ENCODE data around the gene SEC23A. TPM values are rescaled to one million over a fixed set of nuclear protein-coding genes. Genes with fewer than 3 reads are reported as not detected.
A peak's percentile ranks its signal among the peaks of the same experiment; 100 is the strongest.

The SEC23A gene
- total RNA-seq, 1 experiment from 2014 or later, result 62.9 TPM

DNA sequence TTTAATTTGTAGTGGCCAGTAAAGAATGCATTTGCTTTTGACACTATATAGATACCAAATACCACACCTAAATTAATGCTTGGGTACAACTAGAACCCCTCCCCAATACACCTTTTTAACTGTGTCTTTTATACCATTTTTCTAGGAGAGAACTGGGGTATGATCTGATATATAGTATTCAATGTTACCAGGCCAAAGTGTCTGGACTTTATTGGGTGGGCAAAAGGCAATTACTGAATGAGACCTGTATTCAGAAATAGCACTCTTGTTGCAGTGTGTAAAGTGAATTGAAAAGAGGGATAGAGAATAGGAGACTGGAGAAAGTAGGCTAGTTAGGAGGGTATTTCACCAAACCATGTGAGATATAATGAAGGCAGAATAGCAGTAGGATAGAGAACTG lies 74.4 kb downstream of the SEC23A start (continued):
- TF ChIP-seq, protein P1, sequence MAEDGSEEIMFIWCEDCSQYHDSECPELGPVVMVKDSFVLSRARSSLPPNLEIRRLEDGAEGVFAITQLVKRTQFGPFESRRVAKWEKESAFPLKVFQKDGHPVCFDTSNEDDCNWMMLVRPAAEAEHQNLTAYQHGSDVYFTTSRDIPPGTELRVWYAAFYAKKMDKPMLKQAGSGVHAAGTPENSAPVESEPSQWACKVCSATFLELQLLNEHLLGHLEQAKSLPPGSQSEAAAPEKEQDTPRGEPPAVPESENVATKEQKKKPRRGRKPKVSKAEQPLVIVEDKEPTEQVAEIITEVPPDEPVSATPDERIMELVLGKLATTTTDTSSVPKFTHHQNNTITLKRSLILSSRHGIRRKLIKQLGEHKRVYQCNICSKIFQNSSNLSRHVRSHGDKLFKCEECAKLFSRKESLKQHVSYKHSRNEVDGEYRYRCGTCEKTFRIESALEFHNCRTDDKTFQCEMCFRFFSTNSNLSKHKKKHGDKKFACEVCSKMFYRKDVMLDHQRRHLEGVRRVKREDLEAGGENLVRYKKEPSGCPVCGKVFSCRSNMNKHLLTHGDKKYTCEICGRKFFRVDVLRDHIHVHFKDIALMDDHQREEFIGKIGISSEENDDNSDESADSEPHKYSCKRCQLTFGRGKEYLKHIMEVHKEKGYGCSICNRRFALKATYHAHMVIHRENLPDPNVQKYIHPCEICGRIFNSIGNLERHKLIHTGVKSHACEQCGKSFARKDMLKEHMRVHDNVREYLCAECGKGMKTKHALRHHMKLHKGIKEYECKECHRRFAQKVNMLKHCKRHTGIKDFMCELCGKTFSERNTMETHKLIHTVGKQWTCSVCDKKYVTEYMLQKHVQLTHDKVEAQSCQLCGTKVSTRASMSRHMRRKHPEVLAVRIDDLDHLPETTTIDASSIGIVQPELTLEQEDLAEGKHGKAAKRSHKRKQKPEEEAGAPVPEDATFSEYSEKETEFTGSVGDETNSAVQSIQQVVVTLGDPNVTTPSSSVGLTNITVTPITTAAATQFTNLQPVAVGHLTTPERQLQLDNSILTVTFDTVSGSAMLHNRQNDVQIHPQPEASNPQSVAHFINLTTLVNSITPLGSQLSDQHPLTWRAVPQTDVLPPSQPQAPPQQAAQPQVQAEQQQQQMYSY (CRISPR knock-in tag; IDR thresholded peaks at IDR 0.05), result no peak
- no peak for TF ChIP-seq HMGA2 (CRISPR knock-in tag; IDR thresholded peaks at IDR 0.05)
- TF ChIP-seq, protein P2, sequence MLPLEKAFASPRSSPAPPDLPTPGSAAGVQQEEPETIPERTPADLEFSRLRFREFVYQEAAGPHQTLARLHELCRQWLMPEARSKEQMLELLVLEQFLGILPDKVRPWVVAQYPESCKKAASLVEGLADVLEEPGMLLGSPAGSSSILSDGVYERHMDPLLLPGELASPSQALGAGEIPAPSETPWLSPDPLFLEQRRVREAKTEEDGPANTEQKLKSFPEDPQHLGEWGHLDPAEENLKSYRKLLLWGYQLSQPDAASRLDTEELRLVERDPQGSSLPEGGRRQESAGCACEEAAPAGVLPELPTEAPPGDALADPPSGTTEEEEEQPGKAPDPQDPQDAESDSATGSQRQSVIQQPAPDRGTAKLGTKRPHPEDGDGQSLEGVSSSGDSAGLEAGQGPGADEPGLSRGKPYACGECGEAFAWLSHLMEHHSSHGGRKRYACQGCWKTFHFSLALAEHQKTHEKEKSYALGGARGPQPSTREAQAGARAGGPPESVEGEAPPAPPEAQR (CRISPR knock-in tag; IDR thresholded peaks at IDR 0.05), result no peak

DNA sequence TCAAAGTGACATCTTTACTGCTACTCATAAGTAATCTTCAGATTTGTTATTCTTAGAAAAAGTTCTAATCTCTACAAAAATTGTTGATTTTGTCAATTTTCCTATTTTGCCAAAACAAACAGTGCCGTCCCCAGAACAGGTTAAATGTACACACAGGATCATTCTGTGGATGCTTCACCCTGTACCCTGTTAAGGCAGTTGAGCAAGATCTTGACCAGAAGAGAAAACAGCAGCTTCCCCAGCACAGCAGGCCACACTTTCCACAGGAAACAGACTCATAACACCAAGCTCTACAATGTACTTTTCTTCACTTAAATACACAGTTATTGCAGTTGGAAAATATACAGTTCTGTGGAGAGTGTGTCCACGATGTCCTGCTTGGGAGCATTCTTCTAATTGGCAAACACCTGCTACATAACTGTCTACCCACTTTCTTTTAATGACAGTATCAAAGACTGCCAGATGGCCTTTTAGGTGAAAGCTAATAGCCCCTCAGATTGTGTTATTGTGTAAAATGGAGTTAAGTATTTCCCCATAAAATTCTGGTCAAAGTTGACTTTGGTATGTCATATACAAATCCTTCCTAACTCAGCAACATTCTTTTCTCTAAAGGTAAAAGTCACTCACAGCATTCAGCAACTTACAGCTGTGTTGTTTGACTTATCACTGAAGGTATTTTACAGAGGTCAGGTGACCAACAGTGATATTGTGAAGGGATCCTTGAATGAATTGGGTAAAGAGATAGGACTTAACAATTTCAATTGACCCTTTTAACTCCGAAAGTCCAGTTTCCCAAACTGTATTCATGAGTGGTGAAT lies 77.0 kb downstream of the SEC23A start:
- ChIA-PET POLR2A (no interaction called here), CTCF (interaction anchor here (1.8 to 2.1 kb wide), 2 partner anchors 9 to 11 kb away, joined by 5 to 9 read pairs; no protein-coding TSS in a partner anchor)
- DNase-seq (ENCODE audit: low spot score) (no peak), ATAC-seq (no peak)
- H3K4me1 Mint-ChIP-seq, result no peaks in the 10 kb centered on the region
- no peaks in the 10 kb centered on the region for H3K9me3 Mint-ChIP-seq
- TF ChIP-seq GABPB1 (CRISPR knock-in tag; IDR thresholded peaks at IDR 0.05) (peak; percentile 66; the same call in 1 of the 2 replicates), FOXP1 (CRISPR knock-in tag; IDR thresholded peaks at IDR 0.05; ENCODE audit: borderline replicate concordance) (no peak)
- no peak overlapping the region; the same call in 1 of the 2 replicates for H3K27ac Mint-ChIP-seq
- peaks cover 12% of the 10 kb centered on the region for H3K36me3 Mint-ChIP-seq
- H3K27me3 Mint-ChIP-seq (ENCODE audit: low read depth), result no peaks in the 10 kb centered on the region
- no peak overlapping the region for H3K4me3 Mint-ChIP-seq

DNA sequence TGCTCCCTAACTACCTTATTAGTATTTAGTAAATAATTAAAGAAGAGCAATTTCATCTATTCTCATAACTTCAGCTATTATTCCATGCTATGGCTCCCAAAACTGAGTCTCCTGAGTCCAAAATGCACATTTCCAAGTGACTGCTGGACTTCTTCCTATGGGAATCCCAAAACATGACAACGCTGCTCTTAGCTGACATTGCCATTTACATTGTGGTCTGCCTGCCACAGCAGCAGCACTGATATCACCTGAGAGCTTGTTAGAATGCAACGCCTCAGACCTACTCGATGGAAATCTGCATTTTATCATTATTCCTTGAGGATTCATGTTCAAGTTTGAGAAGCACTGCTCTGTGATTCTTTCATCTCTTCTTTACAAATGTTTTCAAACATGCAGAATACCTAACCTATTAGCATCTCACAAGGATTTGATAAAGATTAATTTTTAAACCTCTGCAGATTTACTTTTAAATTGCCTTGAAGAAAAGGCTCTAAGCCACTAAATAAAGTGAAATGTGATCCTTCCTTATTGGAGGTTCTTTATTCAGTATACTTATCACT lies 77.7 kb downstream of the SEC23A start:
- H3K4me1 Mint-ChIP-seq, result no peaks in the 10 kb centered on the region
- H3K36me3 Mint-ChIP-seq, result peaks cover 6% of the 10 kb centered on the region
- no peaks in the 10 kb centered on the region for H3K27me3 Mint-ChIP-seq (ENCODE audit: low read depth)
- ATAC-seq, result no peak
- no peak for DNase-seq (ENCODE audit: low spot score)
- CTCF ChIA-PET, result interaction anchor here (1.8 to 2.1 kb wide), 2 partner anchors 9 to 10 kb away, joined by 5 to 9 read pairs; no protein-coding TSS in a partner anchor
- H3K9me3 Mint-ChIP-seq, result no peaks in the 10 kb centered on the region
- TF ChIP-seq, protein P3, sequence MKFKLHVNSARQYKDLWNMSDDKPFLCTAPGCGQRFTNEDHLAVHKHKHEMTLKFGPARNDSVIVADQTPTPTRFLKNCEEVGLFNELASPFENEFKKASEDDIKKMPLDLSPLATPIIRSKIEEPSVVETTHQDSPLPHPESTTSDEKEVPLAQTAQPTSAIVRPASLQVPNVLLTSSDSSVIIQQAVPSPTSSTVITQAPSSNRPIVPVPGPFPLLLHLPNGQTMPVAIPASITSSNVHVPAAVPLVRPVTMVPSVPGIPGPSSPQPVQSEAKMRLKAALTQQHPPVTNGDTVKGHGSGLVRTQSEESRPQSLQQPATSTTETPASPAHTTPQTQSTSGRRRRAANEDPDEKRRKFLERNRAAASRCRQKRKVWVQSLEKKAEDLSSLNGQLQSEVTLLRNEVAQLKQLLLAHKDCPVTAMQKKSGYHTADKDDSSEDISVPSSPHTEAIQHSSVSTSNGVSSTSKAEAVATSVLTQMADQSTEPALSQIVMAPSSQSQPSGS (CRISPR knock-in tag; IDR thresholded peaks at IDR 0.05; ENCODE audit: borderline replicate concordance, low read depth), result no peak
- TF ChIP-seq CREB1 (CRISPR knock-in tag; IDR thresholded peaks at IDR 0.05) (no peak), FOXP1 (CRISPR knock-in tag; IDR thresholded peaks at IDR 0.05; ENCODE audit: borderline replicate concordance) (no peak)
- TF ChIP-seq, protein P4, sequence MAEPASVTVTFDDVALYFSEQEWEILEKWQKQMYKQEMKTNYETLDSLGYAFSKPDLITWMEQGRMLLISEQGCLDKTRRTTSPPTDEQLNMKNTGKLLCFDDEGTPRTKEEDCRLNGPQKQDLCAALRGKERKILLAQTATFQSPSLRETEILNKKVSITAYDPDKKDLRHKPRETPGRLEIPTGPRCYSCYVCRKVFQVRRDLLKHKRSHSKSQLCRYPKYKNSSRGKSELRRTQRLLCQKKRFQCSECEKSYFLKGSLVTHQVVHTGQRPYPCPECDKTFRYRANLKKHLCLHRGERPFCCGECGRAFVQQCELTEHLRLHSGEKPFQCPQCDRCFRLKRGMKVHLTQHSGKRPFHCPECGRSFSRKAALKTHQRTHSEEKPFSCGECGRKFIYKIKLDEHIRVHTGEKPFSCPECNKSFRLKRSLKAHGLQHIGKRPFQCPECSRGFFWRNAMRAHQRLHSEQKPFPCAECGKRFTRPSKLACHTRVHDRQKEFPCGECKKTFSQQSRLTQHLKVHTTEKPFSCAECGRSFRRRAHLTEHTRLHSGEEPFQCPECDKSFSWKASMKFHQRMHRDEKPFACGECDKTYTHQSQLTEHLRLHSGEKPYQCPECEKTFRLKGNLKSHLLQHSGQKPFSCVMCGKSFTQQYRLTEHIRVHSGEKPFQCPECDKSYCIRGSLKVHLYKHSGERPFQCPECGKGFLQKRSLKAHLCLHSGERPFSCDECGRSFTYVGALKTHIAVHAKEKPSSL (CRISPR knock-in tag; conservative IDR thresholded peaks at IDR 0.05), result no peak
- TF ChIP-seq, protein P5, sequence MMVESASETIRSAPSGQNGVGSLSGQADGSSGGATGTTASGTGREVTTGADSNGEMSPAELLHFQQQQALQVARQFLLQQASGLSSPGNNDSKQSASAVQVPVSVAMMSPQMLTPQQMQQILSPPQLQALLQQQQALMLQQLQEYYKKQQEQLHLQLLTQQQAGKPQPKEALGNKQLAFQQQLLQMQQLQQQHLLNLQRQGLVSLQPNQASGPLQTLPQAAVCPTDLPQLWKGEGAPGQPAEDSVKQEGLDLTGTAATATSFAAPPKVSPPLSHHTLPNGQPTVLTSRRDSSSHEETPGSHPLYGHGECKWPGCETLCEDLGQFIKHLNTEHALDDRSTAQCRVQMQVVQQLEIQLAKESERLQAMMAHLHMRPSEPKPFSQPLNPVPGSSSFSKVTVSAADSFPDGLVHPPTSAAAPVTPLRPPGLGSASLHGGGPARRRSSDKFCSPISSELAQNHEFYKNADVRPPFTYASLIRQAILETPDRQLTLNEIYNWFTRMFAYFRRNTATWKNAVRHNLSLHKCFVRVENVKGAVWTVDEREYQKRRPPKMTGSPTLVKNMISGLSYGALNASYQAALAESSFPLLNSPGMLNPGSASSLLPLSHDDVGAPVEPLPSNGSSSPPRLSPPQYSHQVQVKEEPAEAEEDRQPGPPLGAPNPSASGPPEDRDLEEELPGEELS (CRISPR knock-in tag; IDR thresholded peaks at IDR 0.05), result no peak
- TF ChIP-seq, protein P6, sequence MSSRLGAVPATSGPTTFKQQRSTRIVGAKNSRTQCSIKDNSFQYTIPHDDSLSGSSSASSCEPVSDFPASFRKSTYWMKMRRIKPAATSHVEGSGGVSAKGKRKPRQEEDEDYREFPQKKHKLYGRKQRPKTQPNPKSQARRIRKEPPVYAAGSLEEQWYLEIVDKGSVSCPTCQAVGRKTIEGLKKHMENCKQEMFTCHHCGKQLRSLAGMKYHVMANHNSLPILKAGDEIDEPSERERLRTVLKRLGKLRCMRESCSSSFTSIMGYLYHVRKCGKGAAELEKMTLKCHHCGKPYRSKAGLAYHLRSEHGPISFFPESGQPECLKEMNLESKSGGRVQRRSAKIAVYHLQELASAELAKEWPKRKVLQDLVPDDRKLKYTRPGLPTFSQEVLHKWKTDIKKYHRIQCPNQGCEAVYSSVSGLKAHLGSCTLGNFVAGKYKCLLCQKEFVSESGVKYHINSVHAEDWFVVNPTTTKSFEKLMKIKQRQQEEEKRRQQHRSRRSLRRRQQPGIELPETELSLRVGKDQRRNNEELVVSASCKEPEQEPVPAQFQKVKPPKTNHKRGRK (CRISPR knock-in tag; IDR thresholded peaks at IDR 0.05; ENCODE audit: borderline replicate concordance), result no peak
- no peak overlapping the region for H3K4me3 Mint-ChIP-seq
- no peak overlapping the region for H3K27ac Mint-ChIP-seq
- POLR2A ChIA-PET, result no interaction called here

All from WTC11 (cell line).